HL-60 (cell line): ENCODE results near the gene MAB21L4.

Source experiments
- CTCF ChIP-seq: IDR thresholded peaks from one replicate; pipeline ENCODE4 v1.5.1; 2011; ENCODE audit warnings: low read length, control low read depth, inconsistent platforms; ENCODE audit not compliant: insufficient read depth
- GABPA ChIP-seq: IDR thresholded peaks from 2 replicates; pipeline ENCODE4 v1.6.1; 2012; ENCODE audit warnings: low read depth
- POLR2AphosphoS5 ChIP-seq: IDR thresholded peaks from 2 replicates; pipeline ENCODE4 v1.6.1; 2012; ENCODE audit warnings: low read depth
- REST ChIP-seq: IDR thresholded peaks from 2 replicates; pipeline ENCODE4 v1.6.1; 2012; ENCODE audit warnings: low read depth; ENCODE audit not compliant: insufficient replicate concordance
- SPI1 ChIP-seq: IDR thresholded peaks from 2 replicates; pipeline ENCODE4 v1.6.1; 2012; ENCODE audit warnings: low read depth, mild to moderate bottlenecking, borderline replicate concordance

- TF ChIP-seq CTCF = no peak
- no peak for TF ChIP-seq POLR2AphosphoS5
- TF ChIP-seq GABPA = no peak
- no peak for TF ChIP-seq REST
- TF ChIP-seq SPI1 = no peak
Measured at GRCh38 chr2:240922245-240922981, 26.5 kb upstream of the MAB21L4 start.
